ENCODE measurements around the gene EMP1. TPM values are rescaled to one million over a fixed set of nuclear protein-coding genes. Genes with fewer than 3 reads are reported as not detected.
A peak's percentile ranks its signal among the peaks of the same experiment; 100 is the strongest.

EMP1 gene
- polyA plus RNA-seq, 3 donors: 2.7 to 6.3 (median 3.1) TPM

- no peaks in the 10 kb centered on the region for H3K79me2 ChIP-seq (ENCODE audit: insufficient read depth, low read length)
- H4K20me1 ChIP-seq (ENCODE audit: insufficient read depth, low read length): no peaks in the 10 kb centered on the region
- no peaks in the 10 kb centered on the region for H3K36me3 ChIP-seq (replicated peaks in 1 of 2; ENCODE audit: control insufficient read depth in 1 of 2, insufficient read depth in 2 of 2, low read length in 2 of 2)
- H3K27ac Mint-ChIP-seq: peak overlapping the region in 6 of 7 donors; percentile 4 to 83 (median 30)
- H3K9me3 Mint-ChIP-seq: peaks cover 0 to 4% (median 0%) of the 10 kb centered on the region in 7 donors
- no peak overlapping the region for H2AFZ ChIP-seq (ENCODE audit: insufficient read depth, low read depth, low read length, poor library complexity, severe bottlenecking)
- H3K4me1 Mint-ChIP-seq: peaks cover 64% of the 10 kb centered on the region
- TF ChIP-seq, protein P1, sequence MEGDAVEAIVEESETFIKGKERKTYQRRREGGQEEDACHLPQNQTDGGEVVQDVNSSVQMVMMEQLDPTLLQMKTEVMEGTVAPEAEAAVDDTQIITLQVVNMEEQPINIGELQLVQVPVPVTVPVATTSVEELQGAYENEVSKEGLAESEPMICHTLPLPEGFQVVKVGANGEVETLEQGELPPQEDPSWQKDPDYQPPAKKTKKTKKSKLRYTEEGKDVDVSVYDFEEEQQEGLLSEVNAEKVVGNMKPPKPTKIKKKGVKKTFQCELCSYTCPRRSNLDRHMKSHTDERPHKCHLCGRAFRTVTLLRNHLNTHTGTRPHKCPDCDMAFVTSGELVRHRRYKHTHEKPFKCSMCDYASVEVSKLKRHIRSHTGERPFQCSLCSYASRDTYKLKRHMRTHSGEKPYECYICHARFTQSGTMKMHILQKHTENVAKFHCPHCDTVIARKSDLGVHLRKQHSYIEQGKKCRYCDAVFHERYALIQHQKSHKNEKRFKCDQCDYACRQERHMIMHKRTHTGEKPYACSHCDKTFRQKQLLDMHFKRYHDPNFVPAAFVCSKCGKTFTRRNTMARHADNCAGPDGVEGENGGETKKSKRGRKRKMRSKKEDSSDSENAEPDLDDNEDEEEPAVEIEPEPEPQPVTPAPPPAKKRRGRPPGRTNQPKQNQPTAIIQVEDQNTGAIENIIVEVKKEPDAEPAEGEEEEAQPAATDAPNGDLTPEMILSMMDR (IDR thresholded peaks at IDR 0.05): no peak
- intact Hi-C loops (cut with micrococcal nuclease): no loop called here
- no CpG with 5 or more reads among the region's 7 CpGs for WGBS (ENCODE audit: insufficient coverage)
- H3K4me2 ChIP-seq (replicated peaks; ENCODE audit: extremely low read depth, low read length, poor library complexity, severe bottlenecking): no peak overlapping the region
- H3K4me1 ChIP-seq (ENCODE audit: control insufficient read depth in 1 of 2, insufficient read depth in 2 of 2, low read length in 2 of 2): peaks cover 45% of the 10 kb centered on the region in 2 donors
- H3K27me3 ChIP-seq (ENCODE audit: control insufficient read depth in 2 of 2, insufficient read depth in 2 of 2, low read length in 2 of 2): no peaks in the 10 kb centered on the region
- H3K4me3 ChIP-seq (replicated peaks in 1 of 3; ENCODE audit: low read depth in 2 of 3, low read length in 3 of 3): no peak overlapping the region
- H3K9me3 ChIP-seq (replicated peaks in 1 of 2; ENCODE audit: control insufficient read depth in 1 of 2, insufficient read depth in 1 of 2, low read length in 2 of 2): no peaks in the 10 kb centered on the region
- no peak overlapping the region for H3K27ac ChIP-seq (ENCODE audit: low read depth in 1 of 2, low read length in 2 of 2)
- peaks cover 0 to 2% of the 10 kb centered on the region in 2 donors for H3K36me3 Mint-ChIP-seq
- no peak for DNase-seq
- peaks cover 7 to 9% (median 9%) of the 10 kb centered on the region in 3 donors for H3K27me3 Mint-ChIP-seq (ENCODE audit: low read depth in 3 of 3)
- H3K9ac ChIP-seq (ENCODE audit: insufficient read depth, low read length, poor library complexity, severe bottlenecking): no peak overlapping the region
- no peak overlapping the region for H3K4me3 Mint-ChIP-seq
Measured at GRCh38 chr12:13198876-13199275, 2.4 kb downstream of the EMP1 start.

- TF ChIP-seq, protein P1 (IDR thresholded peaks at IDR 0.05): no peak
- Histone ChIP-seq H3K4me2 (replicated peaks; ENCODE audit: extremely low read depth, low read length, poor library complexity, severe bottlenecking) (no peak overlapping the region), H3K36me3 (replicated peaks in 1 of 2; ENCODE audit: control insufficient read depth in 1 of 2, insufficient read depth in 2 of 2, low read length in 2 of 2) (no peaks in the 10 kb centered on the region), H4K20me1 (ENCODE audit: insufficient read depth, low read length) (no peaks in the 10 kb centered on the region), H2AFZ (ENCODE audit: insufficient read depth, low read depth, low read length, poor library complexity, severe bottlenecking) (no peak overlapping the region), H3K79me2 (ENCODE audit: insufficient read depth, low read length) (no peaks in the 10 kb centered on the region), H3K27ac (ENCODE audit: low read depth in 1 of 2, low read length in 2 of 2) (no peak overlapping the region), H3K4me3 (replicated peaks in 1 of 3; ENCODE audit: low read depth in 2 of 3, low read length in 3 of 3) (no peak overlapping the region), H3K9me3 (replicated peaks in 1 of 2; ENCODE audit: control insufficient read depth in 1 of 2, insufficient read depth in 1 of 2, low read length in 2 of 2) (no peaks in the 10 kb centered on the region), H3K4me1 (ENCODE audit: control insufficient read depth in 1 of 2, insufficient read depth in 2 of 2, low read length in 2 of 2) (peaks cover 43 to 45% of the 10 kb centered on the region in 2 donors), H3K27me3 (ENCODE audit: control insufficient read depth in 2 of 2, insufficient read depth in 2 of 2, low read length in 2 of 2) (no peaks in the 10 kb centered on the region), H3K9ac (ENCODE audit: insufficient read depth, low read length, poor library complexity, severe bottlenecking) (no peak overlapping the region)
- Mint-ChIP-seq H3K27me3 (ENCODE audit: low read depth in 3 of 3) (peaks cover 7 to 11% (median 9%) of the 10 kb centered on the region in 3 donors), H3K36me3 (peaks cover 0 to 2% of the 10 kb centered on the region in 2 donors), H3K4me1 (peaks cover 58% of the 10 kb centered on the region), H3K4me3 (peak overlapping the region in 1 of 2 donors; percentile 61), H3K9me3 (peaks cover 0 to 2% (median 0%) of the 10 kb centered on the region in 7 donors), H3K27ac (peak overlapping the region; percentile 38 to 83 (median 49))
- peak in 2 of 3 donors; percentile 12 to 53 for DNase-seq
- intact Hi-C loops (cut with micrococcal nuclease): no loop called here
- WGBS (ENCODE audit: insufficient coverage): 22% methylated on average over 1 of the region's 2 CpGs
Measured at GRCh38 chr12:13199592-13199991, 3.1 kb downstream of the EMP1 start.

Data from CD14-positive monocyte (primary cell).